Measurements from ENCODE around the gene CAV3. TPM values are rescaled to one million over a fixed set of nuclear protein-coding genes. Genes with fewer than 3 reads are reported as not detected.
A peak's percentile ranks its signal among the peaks of the same experiment; 100 is the strongest.

CAV3 gene
- total RNA-seq, 1 donor: not detected

DNA sequence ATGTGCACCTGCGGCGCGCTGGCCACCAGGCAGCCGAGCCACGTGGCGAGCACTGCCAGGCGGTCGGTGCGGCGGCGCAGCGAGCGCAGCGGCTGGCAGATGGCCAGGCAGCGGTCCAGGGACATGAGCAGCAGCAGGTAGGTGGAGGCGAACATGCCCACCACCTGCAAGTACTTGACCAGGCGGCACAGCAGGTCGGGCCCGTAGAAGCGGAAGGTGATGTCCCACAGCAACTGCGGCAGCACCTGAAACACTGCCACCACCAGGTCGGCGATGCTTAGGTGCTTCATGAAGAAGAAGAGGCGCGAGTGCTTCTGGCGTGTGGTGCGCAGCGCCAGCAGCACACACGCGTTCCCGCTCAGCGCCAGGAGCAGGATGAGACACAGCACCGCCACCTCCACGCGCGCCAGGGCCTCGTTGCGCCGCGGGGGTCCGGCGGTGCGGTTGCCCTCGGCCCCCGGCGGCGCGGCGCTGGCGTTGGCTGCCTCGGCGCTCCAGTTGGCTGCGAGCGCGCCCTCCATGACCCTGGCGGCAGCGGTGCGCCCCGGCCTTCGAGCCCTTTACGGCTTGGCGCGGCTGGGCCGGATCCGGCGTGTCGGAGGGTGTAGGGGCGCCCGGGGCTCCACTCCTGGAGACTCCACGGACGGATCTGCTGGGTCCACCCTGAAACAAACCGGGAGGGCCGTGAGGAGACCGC lies 34.2 kb downstream of the CAV3 start:
- H3K4me3 ChIP-seq (ENCODE audit: low read depth, low read length): peak overlapping the region; percentile 72
- no peak for TF ChIP-seq CTCF (IDR thresholded peaks at IDR 0.05; ENCODE audit: insufficient read depth, low read length)
- DNase-seq (ENCODE audit: low read depth): no peak

DNA sequence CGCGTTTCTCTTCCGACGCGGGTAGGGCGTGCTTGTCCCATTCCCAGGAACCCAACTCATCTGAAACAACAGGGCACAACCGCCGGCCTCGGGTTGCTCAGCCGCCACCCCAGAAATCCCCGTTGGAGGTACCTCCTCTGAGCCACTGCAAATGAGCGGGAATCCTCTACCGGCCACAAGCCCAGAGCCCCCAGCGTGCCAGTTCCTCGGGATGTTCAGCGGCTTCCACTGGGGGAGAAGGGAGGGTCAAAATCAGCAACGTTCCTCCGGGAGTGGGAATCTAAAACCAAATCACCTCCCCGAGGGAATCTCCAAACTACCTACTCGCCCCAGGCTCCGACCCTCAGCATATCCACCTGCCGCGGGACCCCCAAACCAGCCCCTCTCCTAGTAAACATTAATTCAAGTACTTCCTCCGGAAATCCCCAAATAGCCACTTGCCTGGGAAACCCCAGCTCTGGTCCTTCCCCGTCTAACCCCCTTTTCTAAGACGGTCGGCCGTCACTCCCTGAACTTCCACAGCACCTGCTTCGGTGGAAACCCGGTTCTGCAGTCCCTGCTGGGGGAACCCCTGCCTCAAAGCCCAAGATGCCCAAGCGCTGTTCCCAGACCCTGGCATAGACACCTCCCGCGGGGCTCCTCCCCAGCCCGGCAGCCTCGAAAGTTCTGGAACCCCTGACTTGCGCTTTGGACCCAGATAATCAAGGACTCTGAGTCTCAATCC lies 34.9 kb downstream of the CAV3 start:
- peak overlapping the region; percentile 72 for H3K4me3 ChIP-seq (ENCODE audit: low read depth, low read length)
- TF ChIP-seq CTCF (IDR thresholded peaks at IDR 0.05; ENCODE audit: insufficient read depth, low read length): no peak
- DNase-seq (ENCODE audit: low read depth): no peak

DNA sequence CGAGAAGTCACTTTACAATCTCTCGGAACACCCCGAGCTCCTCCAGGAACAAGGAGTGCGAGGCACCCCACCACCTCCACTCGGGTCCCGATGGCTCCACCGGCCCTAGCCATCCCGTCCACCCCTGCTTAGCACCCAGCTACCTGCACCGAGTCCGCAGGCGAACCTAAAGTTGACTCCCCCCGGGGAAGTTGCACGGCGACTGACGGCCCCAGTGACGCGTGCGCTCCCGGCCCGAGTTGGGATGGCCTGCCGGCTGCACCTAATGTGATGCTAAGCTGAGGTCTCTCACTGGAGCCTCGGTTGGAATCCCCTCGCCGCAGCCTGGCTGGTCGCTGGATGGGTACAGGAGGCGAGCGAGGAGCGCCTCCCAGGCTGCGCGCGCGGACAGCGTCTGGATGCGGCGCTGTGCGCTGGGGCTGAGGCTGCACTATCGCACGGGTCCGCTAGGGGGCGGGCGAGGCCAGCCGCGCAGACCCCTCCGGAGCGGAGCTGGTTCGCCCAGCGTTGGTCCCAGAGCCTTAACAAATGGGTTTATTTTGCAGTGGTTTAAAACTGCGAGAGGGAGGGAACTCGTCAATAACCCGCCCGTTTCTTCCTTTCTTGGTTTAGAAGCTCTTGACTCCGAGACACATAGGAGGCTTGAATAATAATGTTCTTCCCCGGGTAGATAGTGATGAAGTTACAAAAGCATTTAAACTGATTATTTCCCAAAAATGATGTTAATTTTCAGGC lies 35.7 kb downstream of the CAV3 start, which contains the start of gene OXTR:
TSS of gene OXTR (minus strand) at position 526 of the 735 bp plus-strand sequence. CDS start 1,426 bp downstream, outside the sequence.
- peak within 1 kb of the TSS; percentile 72 for H3K4me3 ChIP-seq (ENCODE audit: low read depth, low read length)
- peak; percentile 94 for TF ChIP-seq CTCF (IDR thresholded peaks at IDR 0.05; ENCODE audit: insufficient read depth, low read length)
- peak; percentile 79 for DNase-seq (ENCODE audit: low read depth)

GRCh38 chr3:8773941-8774542 lies 40.4 kb downstream of the CAV3 start:
- DNase-seq (ENCODE audit: low read depth): no peak
- H3K4me3 ChIP-seq (ENCODE audit: low read depth, low read length): no peak overlapping the region
- no peak for TF ChIP-seq CTCF (IDR thresholded peaks at IDR 0.05; ENCODE audit: insufficient read depth, low read length)

- DNase-seq (ENCODE audit: low read depth): no peak
- TF ChIP-seq CTCF (IDR thresholded peaks at IDR 0.05; ENCODE audit: insufficient read depth, low read length): no peak
- H3K4me3 ChIP-seq (ENCODE audit: low read depth, low read length): no peak overlapping the region
Measured at GRCh38 chr3:8775181-8775580, 41.6 kb downstream of the CAV3 start.

- no peak overlapping the region for H3K4me3 ChIP-seq (ENCODE audit: low read depth, low read length)
- no peak for DNase-seq (ENCODE audit: low read depth)
- no peak for TF ChIP-seq CTCF (IDR thresholded peaks at IDR 0.05; ENCODE audit: insufficient read depth, low read length)
Measured at GRCh38 chr3:8775602-8776001, 42.0 kb downstream of the CAV3 start.
